22Rv1 (cell line): Measurements from ENCODE around the gene VEPH1.

Experiments used
- H3K27ac ChIP-seq: fragments of 450-650 bp; 2 replicates; pipeline ENCODE4 v1.5.1; 2017
- ZFX ChIP-seq: fragments of 450-650 bp; IDR thresholded peaks from 2 replicates; pipeline ENCODE4 v1.6.1; 2017; ENCODE audit warnings: antibody characterized with exemption, borderline replicate concordance
- TF ChIP-seq, protein P1 (sequence below): fragments of 450-650 bp; IDR thresholded peaks from 2 replicates; pipeline ENCODE4 v1.5.1; 2017; ENCODE audit warnings: mild to moderate bottlenecking

VEPH1 gene

GRCh38 chr3:157317895-157318294 is 185.3 kb downstream of the VEPH1 start:
- H3K27ac ChIP-seq, result no peak overlapping the region
- no peak for TF ChIP-seq ZFX
- TF ChIP-seq, protein P1, sequence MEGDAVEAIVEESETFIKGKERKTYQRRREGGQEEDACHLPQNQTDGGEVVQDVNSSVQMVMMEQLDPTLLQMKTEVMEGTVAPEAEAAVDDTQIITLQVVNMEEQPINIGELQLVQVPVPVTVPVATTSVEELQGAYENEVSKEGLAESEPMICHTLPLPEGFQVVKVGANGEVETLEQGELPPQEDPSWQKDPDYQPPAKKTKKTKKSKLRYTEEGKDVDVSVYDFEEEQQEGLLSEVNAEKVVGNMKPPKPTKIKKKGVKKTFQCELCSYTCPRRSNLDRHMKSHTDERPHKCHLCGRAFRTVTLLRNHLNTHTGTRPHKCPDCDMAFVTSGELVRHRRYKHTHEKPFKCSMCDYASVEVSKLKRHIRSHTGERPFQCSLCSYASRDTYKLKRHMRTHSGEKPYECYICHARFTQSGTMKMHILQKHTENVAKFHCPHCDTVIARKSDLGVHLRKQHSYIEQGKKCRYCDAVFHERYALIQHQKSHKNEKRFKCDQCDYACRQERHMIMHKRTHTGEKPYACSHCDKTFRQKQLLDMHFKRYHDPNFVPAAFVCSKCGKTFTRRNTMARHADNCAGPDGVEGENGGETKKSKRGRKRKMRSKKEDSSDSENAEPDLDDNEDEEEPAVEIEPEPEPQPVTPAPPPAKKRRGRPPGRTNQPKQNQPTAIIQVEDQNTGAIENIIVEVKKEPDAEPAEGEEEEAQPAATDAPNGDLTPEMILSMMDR, result no peak

- TF ChIP-seq, protein P1, result no peak
- no peak for TF ChIP-seq ZFX
- H3K27ac ChIP-seq, result no peak overlapping the region
Observed at GRCh38 chr3:157313186-157313585, 190.0 kb downstream of the VEPH1 start.

GRCh38 chr3:157312376-157312745 is 190.9 kb downstream of the VEPH1 start:
- no peak overlapping the region for H3K27ac ChIP-seq
- TF ChIP-seq ZFX, result no peak
- TF ChIP-seq, protein P1, result no peak

DNA sequence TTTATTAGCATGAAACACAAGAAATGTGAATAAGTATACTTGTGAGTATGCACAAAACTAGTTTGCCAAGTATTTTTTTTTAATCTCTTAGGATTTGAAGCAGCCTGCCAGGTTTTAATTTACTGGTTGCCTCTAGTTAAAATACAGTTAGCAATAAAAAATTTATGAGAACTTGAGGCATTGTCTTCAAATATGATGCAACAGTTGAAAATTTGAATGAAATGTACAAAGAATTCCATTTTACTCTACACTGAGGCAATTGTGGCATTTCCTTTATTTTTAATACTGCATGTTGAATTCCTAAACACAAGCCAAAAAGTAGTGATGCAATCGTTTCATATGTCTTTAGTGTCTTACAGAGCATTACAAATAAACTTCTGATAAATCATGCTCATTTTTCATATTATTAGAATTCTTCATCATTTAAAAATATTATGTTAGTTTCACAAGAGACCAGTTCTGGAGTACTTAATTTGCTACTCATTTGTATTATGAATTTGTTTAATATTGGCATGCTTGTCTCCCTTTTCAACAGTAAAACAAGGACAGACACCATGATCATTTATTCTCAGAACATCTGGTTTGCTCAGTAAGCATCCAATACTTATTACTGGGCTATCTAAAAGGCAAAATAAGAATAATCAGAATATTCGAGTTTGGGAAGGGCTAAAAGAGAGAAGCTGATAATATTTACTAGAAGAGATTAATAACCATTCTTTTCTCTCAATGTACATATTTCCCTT is 191.4 kb downstream of the VEPH1 start:
- no peak overlapping the region for H3K27ac ChIP-seq
- TF ChIP-seq, protein P1, result no peak
- TF ChIP-seq ZFX, result no peak

GRCh38 chr3:157310329-157311052 is 192.7 kb downstream of the VEPH1 start:
- TF ChIP-seq ZFX, result no peak
- TF ChIP-seq, protein P1, result no peak
- no peak overlapping the region for H3K27ac ChIP-seq

- TF ChIP-seq, protein P1, result no peak
- no peak overlapping the region for H3K27ac ChIP-seq
Observed at GRCh38 chr3:157306502-157306901, 196.7 kb downstream of the VEPH1 start.

GRCh38 chr3:157305392-157305791 is 197.8 kb downstream of the VEPH1 start:
- no peak for TF ChIP-seq ZFX
- TF ChIP-seq, protein P1, result no peak
- H3K27ac ChIP-seq, result no peak overlapping the region
